ENCODE data around the gene ARID3A. TPM values are rescaled to one million over a fixed set of nuclear protein-coding genes. Genes with fewer than 3 reads are reported as not detected.
A peak's percentile ranks its signal among the peaks of the same experiment; 100 is the strongest.
"Not testable (repeated sequence)": the region's sequence is repeated elsewhere in the genome, so short reads cannot be mapped to it uniquely, and the experiment has no call there.

The ARID3A gene
- polyA plus RNA-seq, 2 donors: 1.3 to 5.2 TPM

DNA sequence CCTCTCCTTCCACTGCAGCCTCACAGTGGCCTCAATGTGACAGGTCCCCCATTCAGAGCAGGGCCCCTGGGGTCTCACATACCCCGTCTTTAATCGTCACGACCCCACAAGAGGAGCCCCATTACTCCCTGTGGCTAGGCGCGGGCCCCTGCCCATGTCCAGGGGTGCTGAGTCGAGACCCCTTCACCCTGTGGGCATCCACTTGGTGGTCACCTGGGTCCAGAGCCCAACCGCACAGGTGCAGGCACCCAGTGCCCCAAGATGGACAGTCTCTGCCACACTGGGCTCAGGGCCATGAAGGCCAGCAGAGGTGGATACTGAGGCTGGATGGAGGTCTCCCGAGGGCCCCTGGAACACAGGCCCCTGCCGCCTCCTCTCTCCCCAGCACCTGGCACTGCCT, 92.1 kb downstream of the ARID3A start:
- Histone ChIP-seq H3K27me3 (ENCODE audit: control insufficient read depth in 1 of 2, insufficient read depth in 2 of 2, low read length in 2 of 2) (no peaks in the 10 kb centered on the region), H3K4me1 (ENCODE audit: control insufficient read depth in 2 of 2, insufficient read depth in 2 of 2, low read length in 1 of 2) (peaks cover 38 to 43% of the 10 kb centered on the region in 2 donors), H3K4me3 (ENCODE audit: low read depth in 1 of 2, low read length in 2 of 2) (no peak overlapping the region), H3K36me3 (ENCODE audit: control insufficient read depth in 2 of 2, insufficient read depth in 2 of 2, low read length in 1 of 2) (peaks cover 0 to 25% of the 10 kb centered on the region in 2 donors), H3K27ac (ENCODE audit: low read depth in 2 of 2, low read length in 1 of 2) (peak overlapping the region; percentile 53 to 98), H3K9me3 (ENCODE audit: control insufficient read depth in 2 of 2, insufficient read depth in 1 of 2, low read depth in 1 of 2, low read length in 1 of 2) (peaks cover 0 to 3% of the 10 kb centered on the region in 2 donors)
- 85 to 87% methylated on average over 7 to 9 of the region's 9 CpGs for WGBS, 2 donors

DNA sequence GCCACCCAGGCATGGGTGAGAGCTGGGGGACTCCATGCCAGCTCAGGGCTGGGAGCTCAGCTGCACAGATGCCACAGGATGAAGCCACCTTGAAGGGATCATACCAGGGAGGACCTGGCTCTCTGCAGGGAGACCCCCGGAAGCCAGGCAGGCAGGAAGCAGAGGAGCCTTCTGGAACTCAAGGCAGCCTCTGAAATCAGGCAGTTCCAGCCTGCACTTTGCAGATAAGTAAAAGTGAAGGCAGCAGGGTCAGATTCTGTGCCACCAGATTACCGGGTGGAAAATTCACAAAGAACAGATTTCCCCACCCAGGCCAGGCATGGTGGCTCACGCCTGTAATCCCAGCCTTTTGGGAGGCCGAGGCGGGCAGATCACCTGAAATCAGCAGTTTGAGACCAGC, 92.6 kb downstream of the ARID3A start:
- 57 to 72% methylated on average over 5 of the region's 5 CpGs for WGBS, 2 donors
- Histone ChIP-seq H3K36me3 (ENCODE audit: control insufficient read depth in 2 of 2, insufficient read depth in 2 of 2, low read length in 1 of 2) (peaks cover 0 to 20% of the 10 kb centered on the region in 2 donors), H3K9me3 (ENCODE audit: control insufficient read depth in 2 of 2, insufficient read depth in 1 of 2, low read depth in 1 of 2, low read length in 1 of 2) (peaks cover 0 to 3% of the 10 kb centered on the region in 2 donors), H3K27me3 (ENCODE audit: control insufficient read depth in 1 of 2, insufficient read depth in 2 of 2, low read length in 2 of 2) (no peaks in the 10 kb centered on the region), H3K27ac (ENCODE audit: low read depth in 2 of 2, low read length in 1 of 2) (peak overlapping the region in 1 of 2 donors; percentile 98), H3K4me1 (ENCODE audit: control insufficient read depth in 2 of 2, insufficient read depth in 2 of 2, low read length in 1 of 2) (peaks cover 38 to 43% of the 10 kb centered on the region in 2 donors), H3K4me3 (ENCODE audit: low read depth in 1 of 2, low read length in 2 of 2) (no peak overlapping the region)

DNA sequence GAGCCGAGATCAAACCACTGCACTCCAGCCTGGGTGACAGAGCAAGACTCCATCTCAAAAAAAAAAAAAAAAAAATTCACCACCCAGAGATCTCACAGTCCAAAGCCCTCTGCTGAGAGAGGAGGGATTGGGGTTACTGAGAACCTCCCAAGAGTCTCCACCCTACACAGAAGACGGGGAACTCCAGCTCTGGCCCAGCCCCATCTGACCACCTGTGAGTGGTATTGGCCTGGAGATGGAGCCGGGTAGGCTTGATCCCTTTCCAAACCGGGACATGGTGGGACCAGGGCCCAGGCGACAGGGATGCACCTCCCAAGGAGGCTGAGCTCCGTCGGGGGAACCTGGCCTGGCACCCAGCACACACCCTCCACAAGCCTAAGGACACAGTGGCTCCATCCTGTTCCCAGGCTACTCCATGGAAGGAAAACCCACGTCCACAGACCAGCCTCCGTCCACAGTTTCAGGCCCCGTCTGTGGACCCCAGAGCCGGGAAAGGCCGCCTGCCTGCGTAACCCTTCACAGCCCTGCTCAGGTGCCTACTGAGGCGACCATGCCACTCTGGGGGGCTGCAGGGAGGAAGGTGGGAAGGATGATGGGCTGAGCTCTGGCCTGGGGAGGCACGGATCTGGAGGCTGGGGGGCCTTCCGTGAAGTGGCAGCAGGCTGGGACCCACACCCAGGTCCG, 93.2 kb downstream of the ARID3A start:
- peaks cover 0 to 14% of the 10 kb centered on the region in 2 donors for H3K36me3 ChIP-seq (ENCODE audit: control insufficient read depth in 2 of 2, insufficient read depth in 2 of 2, low read length in 1 of 2)
- peak overlapping the region; percentile 66 to 92 for H3K4me3 ChIP-seq (ENCODE audit: low read depth in 1 of 2, low read length in 2 of 2)
- H3K27ac ChIP-seq (ENCODE audit: low read depth in 2 of 2, low read length in 1 of 2): peak overlapping the region in 1 of 2 donors; percentile 98
- peaks cover 0 to 3% of the 10 kb centered on the region in 2 donors for H3K9me3 ChIP-seq (ENCODE audit: control insufficient read depth in 2 of 2, insufficient read depth in 1 of 2, low read depth in 1 of 2, low read length in 1 of 2)
- WGBS, 2 donors: 36 to 37% methylated on average over 15 to 17 of the region's 17 CpGs
- H3K4me1 ChIP-seq (ENCODE audit: control insufficient read depth in 2 of 2, insufficient read depth in 2 of 2, low read length in 1 of 2): peaks cover 38 to 43% of the 10 kb centered on the region in 2 donors
- no peaks in the 10 kb centered on the region for H3K27me3 ChIP-seq (ENCODE audit: control insufficient read depth in 1 of 2, insufficient read depth in 2 of 2, low read length in 2 of 2)

DNA sequence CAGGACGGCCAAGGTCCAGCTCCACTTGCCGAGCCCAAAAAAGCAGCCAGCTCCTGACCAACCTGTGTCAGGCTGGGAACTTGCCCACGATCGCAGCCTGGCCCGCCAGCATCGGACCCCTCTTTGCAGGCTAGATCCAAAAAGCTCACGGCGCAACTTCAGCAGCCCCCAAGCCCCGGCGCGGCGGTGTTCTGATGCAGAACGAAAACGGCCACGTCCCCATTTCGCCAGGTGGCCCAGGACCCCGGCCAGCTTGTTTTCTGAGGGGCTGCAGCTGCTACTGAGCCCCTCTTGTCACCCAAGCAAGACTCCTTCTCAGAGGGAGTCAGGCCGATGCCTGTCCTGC, 93.8 kb downstream of the ARID3A start:
- 55 to 58% methylated on average over 16 to 18 of the region's 18 CpGs for WGBS, 2 donors
- no peaks in the 10 kb centered on the region for H3K27me3 ChIP-seq (ENCODE audit: control insufficient read depth in 1 of 2, insufficient read depth in 2 of 2, low read length in 2 of 2)
- peak overlapping the region; percentile 66 to 98 for H3K27ac ChIP-seq (ENCODE audit: low read depth in 2 of 2, low read length in 1 of 2)
- peaks cover 0 to 10% of the 10 kb centered on the region in 2 donors for H3K36me3 ChIP-seq (ENCODE audit: control insufficient read depth in 2 of 2, insufficient read depth in 2 of 2, low read length in 1 of 2)
- peak overlapping the region; percentile 66 to 92 for H3K4me3 ChIP-seq (ENCODE audit: low read depth in 1 of 2, low read length in 2 of 2)
- H3K4me1 ChIP-seq (ENCODE audit: control insufficient read depth in 2 of 2, insufficient read depth in 2 of 2, low read length in 1 of 2): peaks cover 38 to 43% of the 10 kb centered on the region in 2 donors
- peaks cover 0 to 3% of the 10 kb centered on the region in 2 donors for H3K9me3 ChIP-seq (ENCODE audit: control insufficient read depth in 2 of 2, insufficient read depth in 1 of 2, low read depth in 1 of 2, low read length in 1 of 2)

DNA sequence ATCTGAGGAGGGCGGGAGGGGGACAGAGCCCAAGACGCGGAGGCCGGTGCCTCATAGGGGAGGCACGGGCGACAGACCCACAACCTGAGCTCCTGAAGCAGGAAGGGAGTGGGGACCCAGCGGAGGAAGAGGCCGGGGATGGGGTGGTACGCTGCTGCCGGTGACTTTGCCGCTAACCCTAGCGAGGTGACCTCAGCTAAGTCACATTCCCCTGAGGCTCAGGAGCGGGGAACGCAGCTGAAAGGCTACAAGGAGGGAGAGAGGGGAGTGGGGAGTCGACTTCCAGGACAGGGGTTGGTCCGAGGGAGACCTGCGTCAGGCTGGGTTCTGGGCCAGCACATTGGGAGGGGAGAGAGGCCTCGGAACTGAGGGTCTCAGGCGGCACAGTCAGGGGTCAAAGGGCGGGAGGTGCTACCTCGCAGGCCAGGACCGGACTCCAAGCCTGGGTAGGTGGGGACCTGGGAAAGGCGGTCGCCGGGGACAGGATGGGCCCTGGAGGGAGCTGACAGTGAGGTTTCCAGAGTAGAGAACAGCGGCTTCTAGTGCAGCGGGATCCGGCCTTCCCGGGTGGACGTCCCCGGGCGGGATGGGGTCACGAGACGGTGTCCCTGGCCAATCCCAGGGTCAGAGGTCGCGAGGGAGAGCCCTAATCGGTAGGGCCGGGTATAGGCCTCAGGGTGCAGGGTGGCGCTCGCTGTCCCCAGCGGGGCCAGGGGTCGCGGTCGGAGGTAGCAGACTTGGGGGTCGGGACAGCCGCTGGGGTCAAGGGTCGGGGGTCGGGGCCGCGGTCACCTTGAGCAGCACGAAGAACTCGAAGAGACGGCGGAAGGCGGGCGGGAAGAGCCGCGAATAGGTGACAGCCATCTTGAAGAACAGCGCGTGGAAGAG, 94.4 kb downstream of the ARID3A start:
- 1% methylated on average over 60 of the region's 60 CpGs for WGBS, 2 donors
- peak overlapping the region; percentile 66 to 92 for H3K4me3 ChIP-seq (ENCODE audit: low read depth in 1 of 2, low read length in 2 of 2)
- peaks cover 0 to 3% of the 10 kb centered on the region in 2 donors for H3K9me3 ChIP-seq (ENCODE audit: control insufficient read depth in 2 of 2, insufficient read depth in 1 of 2, low read depth in 1 of 2, low read length in 1 of 2)
- H3K36me3 ChIP-seq (ENCODE audit: control insufficient read depth in 2 of 2, insufficient read depth in 2 of 2, low read length in 1 of 2): peaks cover 0 to 10% of the 10 kb centered on the region in 2 donors
- no peaks in the 10 kb centered on the region for H3K27me3 ChIP-seq (ENCODE audit: control insufficient read depth in 1 of 2, insufficient read depth in 2 of 2, low read length in 2 of 2)
- peaks cover 34 to 43% of the 10 kb centered on the region in 2 donors for H3K4me1 ChIP-seq (ENCODE audit: control insufficient read depth in 2 of 2, insufficient read depth in 2 of 2, low read length in 1 of 2)
- H3K27ac ChIP-seq (ENCODE audit: low read depth in 2 of 2, low read length in 1 of 2): peak overlapping the region; percentile 84 to 98

DNA sequence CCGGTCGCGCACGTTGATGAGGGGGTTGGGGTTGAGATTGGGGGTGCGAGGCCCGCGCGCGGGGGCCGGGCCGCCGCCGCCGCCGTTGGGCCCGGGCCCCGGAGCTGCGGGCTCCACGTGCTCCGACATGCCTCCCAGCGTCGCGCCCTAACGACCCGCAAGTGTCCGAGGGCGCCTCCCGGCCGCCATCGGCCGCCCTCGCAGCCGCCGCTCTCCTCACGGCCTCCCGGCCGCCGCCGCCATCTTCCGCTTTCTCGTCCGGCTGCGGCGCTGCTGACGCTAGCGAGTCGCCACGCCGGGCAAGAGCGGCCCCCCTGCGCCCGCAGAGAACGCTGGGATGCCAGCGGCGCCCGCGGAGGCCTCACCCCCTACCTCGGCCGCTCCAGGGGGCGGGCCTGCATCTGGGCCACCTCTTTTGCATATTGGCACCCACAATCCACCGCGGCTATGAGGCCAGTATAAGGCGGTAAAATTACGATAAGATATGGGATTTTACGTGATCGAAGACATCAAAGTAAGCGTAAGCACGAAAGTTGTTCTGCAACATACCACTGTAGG, 95.1 kb downstream of the ARID3A start, which contains the start of gene TMEM259:
TSS of gene TMEM259 (minus strand) at position 256 of the 558 bp plus-strand sequence. CDS start at position 129, 127 bp downstream.
- Histone ChIP-seq H3K9me3 (ENCODE audit: control insufficient read depth in 2 of 2, insufficient read depth in 1 of 2, low read depth in 1 of 2, low read length in 1 of 2) (peaks cover 0 to 3% of the 10 kb centered on the region in 2 donors), H3K36me3 (ENCODE audit: control insufficient read depth in 2 of 2, insufficient read depth in 2 of 2, low read length in 1 of 2) (peaks cover 0 to 10% of the 10 kb centered on the region in 2 donors), H3K4me3 (ENCODE audit: low read depth in 1 of 2, low read length in 2 of 2) (peak within 1 kb of the TSS; percentile 66 to 92), H3K27me3 (ENCODE audit: control insufficient read depth in 1 of 2, insufficient read depth in 2 of 2, low read length in 2 of 2) (no peaks in the 10 kb centered on the region), H3K27ac (ENCODE audit: low read depth in 2 of 2, low read length in 1 of 2) (peak within 1 kb of the TSS; percentile 84 to 98), H3K4me1 (ENCODE audit: control insufficient read depth in 2 of 2, insufficient read depth in 2 of 2, low read length in 1 of 2) (peaks cover 29 to 36% of the 10 kb centered on the region in 2 donors)
- WGBS, 2 donors: 0% methylated on average over 41 to 68 of the region's 68 CpGs

DNA sequence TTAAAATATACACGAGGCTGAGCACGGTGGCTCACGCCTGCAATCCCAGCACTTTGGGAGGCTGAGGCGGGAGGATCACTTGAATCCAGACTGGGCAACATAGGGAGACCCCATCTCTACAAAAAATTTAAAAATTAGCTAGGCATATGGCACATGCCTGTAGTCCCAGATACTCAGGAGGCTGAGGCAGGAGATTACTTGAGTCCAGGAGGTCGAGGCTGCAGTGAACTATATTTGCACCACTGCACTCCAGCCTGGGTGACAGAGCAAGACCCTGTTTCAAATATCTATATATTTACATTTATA, 98.0 kb downstream of the ARID3A start:
- 77 to 79% methylated on average over 5 of the region's 5 CpGs for WGBS, 2 donors
- H3K4me3 ChIP-seq (ENCODE audit: low read depth in 1 of 2, low read length in 2 of 2); H3K27me3 ChIP-seq (ENCODE audit: control insufficient read depth in 1 of 2, insufficient read depth in 2 of 2, low read length in 2 of 2); H3K9me3 ChIP-seq (ENCODE audit: control insufficient read depth in 2 of 2, insufficient read depth in 1 of 2, low read depth in 1 of 2, low read length in 1 of 2); H3K27ac ChIP-seq (ENCODE audit: low read depth in 2 of 2, low read length in 1 of 2); H3K36me3 ChIP-seq (ENCODE audit: control insufficient read depth in 2 of 2, insufficient read depth in 2 of 2, low read length in 1 of 2): not testable (repeated sequence)
- H3K4me1 ChIP-seq (ENCODE audit: control insufficient read depth in 2 of 2, insufficient read depth in 2 of 2, low read length in 1 of 2): peaks cover 10 to 14% of the 10 kb centered on the region in 2 donors

DNA sequence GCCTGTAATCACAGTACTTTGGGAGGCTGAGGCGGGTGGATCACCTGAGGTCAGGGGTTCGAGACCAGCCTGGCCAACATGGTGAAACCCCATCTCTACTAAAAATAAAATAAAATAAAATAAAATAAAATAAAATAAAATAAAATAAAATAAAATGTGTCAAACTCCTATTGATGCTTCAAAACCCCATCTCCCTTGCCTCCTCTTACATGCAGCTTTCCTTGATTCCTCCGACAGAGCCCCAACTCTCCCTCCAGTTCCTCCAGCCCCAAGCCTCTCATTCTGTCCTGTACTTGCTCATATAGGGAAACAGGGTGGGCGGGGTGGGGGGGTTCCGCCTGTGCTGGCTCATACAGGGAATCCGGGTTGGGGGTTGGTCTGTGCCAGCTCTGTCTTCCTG, 99.2 kb downstream of the ARID3A start:
- not testable (repeated sequence) for H3K27ac ChIP-seq (ENCODE audit: low read depth in 2 of 2, low read length in 1 of 2); H3K36me3 ChIP-seq (ENCODE audit: control insufficient read depth in 2 of 2, insufficient read depth in 2 of 2, low read length in 1 of 2); H3K4me3 ChIP-seq (ENCODE audit: low read depth in 1 of 2, low read length in 2 of 2); H3K4me1 ChIP-seq (ENCODE audit: control insufficient read depth in 2 of 2, insufficient read depth in 2 of 2, low read length in 1 of 2); H3K27me3 ChIP-seq (ENCODE audit: control insufficient read depth in 1 of 2, insufficient read depth in 2 of 2, low read length in 2 of 2); H3K9me3 ChIP-seq (ENCODE audit: control insufficient read depth in 2 of 2, insufficient read depth in 1 of 2, low read depth in 1 of 2, low read length in 1 of 2)
- 79 to 84% methylated on average over 6 of the region's 6 CpGs for WGBS, 2 donors

Measured in esophagus (tissue), 2 donors.